Tibial nerve (tissue), 4 donors: ENCODE results near the gene WDR5B.
"Not testable (repeated sequence)": the region's sequence is repeated elsewhere in the genome, so short reads cannot be mapped to it uniquely, and the experiment has no call there.

Experiments
- CTCF ChIP-seq, 5 experiments: fragments of 200-600 bp in 3 of 5; fragments of 450-650 bp in 2 of 5; sonication (generic) in 3 of 5; IDR thresholded peaks; one replicate each; pipeline ENCODE4 v1.5.1; 2016 to 2019; ENCODE audit warnings: antibody characterized with exemption in 5 of 5, mild to moderate bottlenecking in 3 of 5, moderate library complexity in 2 of 5
- EP300 ChIP-seq, 2 donors: sonication (generic); formaldehyde crosslinking; IDR thresholded peaks; one replicate each; pipeline ENCODE4 v1.6.1; 2017; ENCODE audit warnings: antibody characterized with exemption in 2 of 2, mild to moderate bottlenecking in 1 of 2

- TF ChIP-seq EP300, CTCF (IDR thresholded peaks at IDR 0.05): not testable (repeated sequence)
Observed at GRCh38 chr3:122365582-122366378, 50.1 kb downstream of the WDR5B start.
